ENCODE measurements around the gene KIF18B.

Gene KIF18B

GRCh38 chr17:44898768-44899073, 48.9 kb downstream of the KIF18B start:
- POLR2A ChIA-PET, result interaction anchor here (0.6 to 4.7 kb wide), 8 partner anchors 9 to 134 kb away, joined by 3 to 37 read pairs (median 3); partner anchors contain the start of gene KIF18B
- CTCF ChIA-PET, result interaction anchor here (0.7 kb wide), 2 partner anchors 22 to 33 kb away, joined by 3 read pairs; no protein-coding TSS in a partner anchor
- no peak for TF ChIP-seq CTBP1 (IDR thresholded peaks at IDR 0.05; ENCODE audit: borderline replicate concordance)
- no peak for TF ChIP-seq LEF1 (IDR thresholded peaks at IDR 0.05; ENCODE audit: borderline replicate concordance)
- TF ChIP-seq, protein P1, sequence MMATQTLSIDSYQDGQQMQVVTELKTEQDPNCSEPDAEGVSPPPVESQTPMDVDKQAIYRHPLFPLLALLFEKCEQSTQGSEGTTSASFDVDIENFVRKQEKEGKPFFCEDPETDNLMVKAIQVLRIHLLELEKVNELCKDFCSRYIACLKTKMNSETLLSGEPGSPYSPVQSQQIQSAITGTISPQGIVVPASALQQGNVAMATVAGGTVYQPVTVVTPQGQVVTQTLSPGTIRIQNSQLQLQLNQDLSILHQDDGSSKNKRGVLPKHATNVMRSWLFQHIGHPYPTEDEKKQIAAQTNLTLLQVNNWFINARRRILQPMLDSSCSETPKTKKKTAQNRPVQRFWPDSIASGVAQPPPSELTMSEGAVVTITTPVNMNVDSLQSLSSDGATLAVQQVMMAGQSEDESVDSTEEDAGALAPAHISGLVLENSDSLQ (IDR thresholded peaks at IDR 0.05), result no peak
- no peak for TF ChIP-seq ZNF384 (IDR thresholded peaks at IDR 0.05)
- no peak for TF ChIP-seq NFRKB (IDR thresholded peaks at IDR 0.05)
- TF ChIP-seq SUZ12 (IDR thresholded peaks at IDR 0.05), result no peak
- DNase-seq (ENCODE audit: extremely low spot score), result no peak

DNA sequence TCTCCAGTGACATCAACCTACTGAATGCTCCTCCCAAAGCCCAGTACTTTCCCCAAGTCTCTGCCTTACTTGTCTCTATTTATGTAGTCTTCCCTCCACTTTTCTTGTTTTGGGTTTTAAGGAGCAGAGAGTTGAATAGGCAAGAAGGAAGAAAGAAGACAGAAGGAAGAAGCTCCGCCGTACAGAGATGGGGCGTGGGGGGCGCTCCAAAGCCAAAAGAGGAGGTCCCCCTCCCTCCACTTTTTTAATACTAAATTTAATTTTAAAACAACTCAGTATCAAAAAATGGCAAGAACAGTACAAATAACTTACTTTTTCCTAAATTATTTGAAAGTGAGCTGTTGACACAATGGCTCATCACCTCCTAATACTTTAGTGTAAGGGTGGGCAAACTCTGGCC, 52.9 kb downstream of the KIF18B start:
- no peak for TF ChIP-seq TARDBP (IDR thresholded peaks at IDR 0.05)
- TF ChIP-seq HDGF (IDR thresholded peaks at IDR 0.05; ENCODE audit: borderline replicate concordance), result no peak
- no peak for TF ChIP-seq ELF4 (IDR thresholded peaks at IDR 0.05)
- no peak for TF ChIP-seq SUZ12 (IDR thresholded peaks at IDR 0.05)
- no peak for TF ChIP-seq SP1 (IDR thresholded peaks at IDR 0.05)
- TF ChIP-seq FOXK2 (IDR thresholded peaks at IDR 0.05), result no peak
- no peak for TF ChIP-seq CTBP1 (IDR thresholded peaks at IDR 0.05; ENCODE audit: borderline replicate concordance)
- no peak for TF ChIP-seq ARNT (IDR thresholded peaks at IDR 0.05)
- TF ChIP-seq ZNF384 (IDR thresholded peaks at IDR 0.05), result no peak
- TF ChIP-seq, protein P1 (IDR thresholded peaks at IDR 0.05), result no peak
- TF ChIP-seq LEF1 (IDR thresholded peaks at IDR 0.05; ENCODE audit: borderline replicate concordance), result no peak
- no peak for TF ChIP-seq NFRKB (IDR thresholded peaks at IDR 0.05)
- no peak for TF ChIP-seq FOXA1 (IDR thresholded peaks at IDR 0.05)
- no peak for TF ChIP-seq L3MBTL2 (conservative IDR thresholded peaks at IDR 0.05)
- CTCF ChIA-PET, result interaction anchor here (2.2 kb wide), 1 partner anchor 115 kb away, joined by 5 read pairs; no protein-coding TSS in a partner anchor
- POLR2A ChIA-PET, result no interaction called here
- no peak for DNase-seq (ENCODE audit: extremely low spot score)

DNA sequence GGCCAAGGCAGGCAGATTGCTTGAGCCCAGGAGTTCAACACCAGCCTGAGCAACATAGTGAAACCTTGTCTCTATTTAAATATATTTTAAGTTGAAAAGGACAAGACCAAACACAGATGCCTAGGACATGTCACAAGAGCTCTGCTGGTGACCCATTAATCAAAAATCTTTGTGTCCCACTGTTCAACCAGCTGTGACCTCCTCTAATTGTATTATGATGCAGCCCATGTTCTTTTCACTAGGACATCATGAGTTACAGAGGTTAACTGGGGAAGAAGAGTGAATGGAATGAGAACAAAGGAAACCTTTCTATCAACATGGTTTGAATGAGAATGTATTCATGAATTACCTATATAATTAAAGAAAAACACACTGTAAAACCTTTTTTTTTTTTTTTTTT, 55.3 kb downstream of the KIF18B start:
- POLR2A ChIA-PET, result no interaction called here

DNA sequence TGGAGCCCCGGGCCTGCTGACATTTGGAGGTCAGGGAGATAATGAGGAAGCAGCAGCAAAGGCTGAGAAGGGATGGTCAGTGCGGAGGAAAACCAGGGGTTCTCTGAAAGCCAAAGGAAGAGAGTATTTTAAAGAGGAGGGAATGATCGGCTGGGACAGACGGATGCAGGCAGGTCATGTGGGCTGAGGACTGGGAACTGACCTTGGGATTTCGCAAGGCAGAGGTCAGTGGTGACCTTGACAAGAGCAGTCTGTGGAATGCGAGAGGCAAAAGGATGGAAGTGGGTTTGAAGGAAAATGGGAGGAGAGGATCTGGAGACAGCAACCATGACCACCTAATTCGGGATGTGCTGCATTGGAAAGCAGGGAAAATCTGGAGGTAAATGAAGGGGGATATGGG, 58.6 kb downstream of the KIF18B start:
- ChIA-PET CTCF (no interaction called here), POLR2A (interaction anchor here (1.1 kb wide), 1 partner anchor 10 kb away, joined by 3 read pairs; no protein-coding TSS in a partner anchor)
- no peak for TF ChIP-seq FOXK2 (IDR thresholded peaks at IDR 0.05)
- TF ChIP-seq ARNT (IDR thresholded peaks at IDR 0.05), result no peak
- no peak for TF ChIP-seq ELF4 (IDR thresholded peaks at IDR 0.05)
- TF ChIP-seq SUZ12 (IDR thresholded peaks at IDR 0.05), result no peak
- TF ChIP-seq ZNF384 (IDR thresholded peaks at IDR 0.05), result no peak
- TF ChIP-seq TARDBP (IDR thresholded peaks at IDR 0.05), result no peak
- TF ChIP-seq, protein P1 (IDR thresholded peaks at IDR 0.05), result no peak
- no peak for TF ChIP-seq L3MBTL2 (conservative IDR thresholded peaks at IDR 0.05)
- TF ChIP-seq HDGF (IDR thresholded peaks at IDR 0.05; ENCODE audit: borderline replicate concordance), result no peak
- no peak for TF ChIP-seq CTBP1 (IDR thresholded peaks at IDR 0.05; ENCODE audit: borderline replicate concordance)
- TF ChIP-seq SP1 (IDR thresholded peaks at IDR 0.05), result no peak
- no peak for TF ChIP-seq NFRKB (IDR thresholded peaks at IDR 0.05)
- TF ChIP-seq BHLHE40 (IDR thresholded peaks at IDR 0.05; ENCODE audit: borderline replicate concordance), result no peak
- no peak for TF ChIP-seq FOXA1 (IDR thresholded peaks at IDR 0.05)
- no peak for TF ChIP-seq LEF1 (IDR thresholded peaks at IDR 0.05; ENCODE audit: borderline replicate concordance)
- TF ChIP-seq FOXM1 (IDR thresholded peaks at IDR 0.05; ENCODE audit: borderline replicate concordance), result no peak
- DNase-seq (ENCODE audit: extremely low spot score), result no peak

More for the DNA sequence above, 55.3 kb downstream of the KIF18B start:
- TF ChIP-seq FOXA1 (IDR thresholded peaks at IDR 0.05) (no peak), LEF1 (IDR thresholded peaks at IDR 0.05; ENCODE audit: borderline replicate concordance) (no peak), FOXM1 (IDR thresholded peaks at IDR 0.05; ENCODE audit: borderline replicate concordance) (no peak), SUZ12 (IDR thresholded peaks at IDR 0.05) (no peak), ARNT (IDR thresholded peaks at IDR 0.05) (no peak), CTBP1 (IDR thresholded peaks at IDR 0.05; ENCODE audit: borderline replicate concordance) (no peak), ZNF384 (IDR thresholded peaks at IDR 0.05) (no peak), BHLHE40 (IDR thresholded peaks at IDR 0.05; ENCODE audit: borderline replicate concordance) (no peak), HDGF (IDR thresholded peaks at IDR 0.05; ENCODE audit: borderline replicate concordance) (no peak), SP1 (IDR thresholded peaks at IDR 0.05) (no peak), ELF4 (IDR thresholded peaks at IDR 0.05) (no peak), FOXK2 (IDR thresholded peaks at IDR 0.05) (no peak), TARDBP (IDR thresholded peaks at IDR 0.05) (no peak), NFRKB (IDR thresholded peaks at IDR 0.05) (no peak), L3MBTL2 (conservative IDR thresholded peaks at IDR 0.05) (no peak)
- TF ChIP-seq, protein P1 (IDR thresholded peaks at IDR 0.05), result no peak
- no peak for DNase-seq (ENCODE audit: extremely low spot score)
- CTCF ChIA-PET, result no interaction called here

- POLR2A ChIA-PET, result no interaction called here
- no peak for DNase-seq (ENCODE audit: extremely low spot score)
- CTCF ChIA-PET, result no interaction called here
- no peak for TF ChIP-seq LEF1 (IDR thresholded peaks at IDR 0.05; ENCODE audit: borderline replicate concordance)
- no peak for TF ChIP-seq FOXM1 (IDR thresholded peaks at IDR 0.05; ENCODE audit: borderline replicate concordance)
- TF ChIP-seq L3MBTL2 (conservative IDR thresholded peaks at IDR 0.05), result no peak
Measured at GRCh38 chr17:44887971-44888954, 59.3 kb downstream of the KIF18B start.
